ENCODE data around the gene ABCA4.

DNA sequence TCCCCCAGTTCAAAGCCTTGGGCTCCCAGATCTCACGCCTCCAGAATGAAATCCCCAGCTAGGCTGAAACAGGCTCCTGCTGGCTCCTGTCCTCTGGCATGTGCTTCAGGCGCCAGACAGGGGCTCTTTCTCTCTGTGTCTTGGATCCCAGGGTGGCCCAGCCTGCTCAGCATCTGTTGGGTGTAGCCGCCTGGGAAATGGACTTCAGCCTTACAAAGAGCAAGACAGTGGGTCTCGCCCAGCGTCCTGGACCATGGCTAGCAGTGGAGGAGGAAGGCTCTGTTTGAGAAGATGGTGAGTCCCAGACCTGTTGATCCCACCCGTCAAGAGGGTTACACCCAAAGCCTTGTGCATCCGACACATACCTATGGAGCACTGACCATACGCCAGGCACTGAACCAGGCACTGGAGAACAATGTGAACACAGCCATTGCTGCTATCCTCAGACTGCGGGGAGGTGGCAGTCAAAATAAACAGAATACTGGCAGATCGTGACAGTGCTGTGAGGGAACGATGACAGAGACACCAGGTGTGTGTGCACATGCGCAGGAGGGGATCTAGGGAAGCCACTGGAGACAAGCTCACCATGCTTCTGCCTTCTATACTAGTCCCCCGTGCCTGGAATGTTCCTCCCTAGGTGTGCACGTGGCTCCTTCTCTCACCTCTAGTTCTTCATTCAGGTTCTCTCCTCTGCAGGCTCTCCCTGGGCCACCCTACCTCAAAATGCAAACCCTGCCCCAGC is 118.7 kb downstream of the ABCA4 start:
- TF ChIP-seq, protein P1, sequence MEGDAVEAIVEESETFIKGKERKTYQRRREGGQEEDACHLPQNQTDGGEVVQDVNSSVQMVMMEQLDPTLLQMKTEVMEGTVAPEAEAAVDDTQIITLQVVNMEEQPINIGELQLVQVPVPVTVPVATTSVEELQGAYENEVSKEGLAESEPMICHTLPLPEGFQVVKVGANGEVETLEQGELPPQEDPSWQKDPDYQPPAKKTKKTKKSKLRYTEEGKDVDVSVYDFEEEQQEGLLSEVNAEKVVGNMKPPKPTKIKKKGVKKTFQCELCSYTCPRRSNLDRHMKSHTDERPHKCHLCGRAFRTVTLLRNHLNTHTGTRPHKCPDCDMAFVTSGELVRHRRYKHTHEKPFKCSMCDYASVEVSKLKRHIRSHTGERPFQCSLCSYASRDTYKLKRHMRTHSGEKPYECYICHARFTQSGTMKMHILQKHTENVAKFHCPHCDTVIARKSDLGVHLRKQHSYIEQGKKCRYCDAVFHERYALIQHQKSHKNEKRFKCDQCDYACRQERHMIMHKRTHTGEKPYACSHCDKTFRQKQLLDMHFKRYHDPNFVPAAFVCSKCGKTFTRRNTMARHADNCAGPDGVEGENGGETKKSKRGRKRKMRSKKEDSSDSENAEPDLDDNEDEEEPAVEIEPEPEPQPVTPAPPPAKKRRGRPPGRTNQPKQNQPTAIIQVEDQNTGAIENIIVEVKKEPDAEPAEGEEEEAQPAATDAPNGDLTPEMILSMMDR (conservative IDR thresholded peaks at IDR 0.05; ENCODE audit: low read depth, low read length): no peak
- no peak for TF ChIP-seq EZH2 (IDR thresholded peaks at IDR 0.05; ENCODE audit: low read length, unreplicated experiment)
- no peak for TF ChIP-seq EZH2phosphoT487 (IDR thresholded peaks at IDR 0.05; ENCODE audit: borderline replicate concordance, low read length)
